Neuronal stem cell (in vitro differentiated cells): ENCODE results near the gene NUDT8.
A peak's percentile ranks its signal among the peaks of the same experiment; 100 is the strongest.
"Not testable (repeated sequence)": the region's sequence is repeated elsewhere in the genome, so short reads cannot be mapped to it uniquely, and the experiment has no call there.

ENCODE experiments used
- DNase-seq: peaks from one replicate; pipeline ENCODE4 v3.0.0-alpha.2; 2013; ENCODE audit warnings: low spot score
- H2AFZ ChIP-seq: one replicate; pipeline ENCODE4 v1.6.1; 2013; ENCODE audit warnings: mild to moderate bottlenecking, low read length, inconsistent platforms
- H2AK5ac ChIP-seq: 2 replicates; pipeline ENCODE4 v1.6.1; 2013; ENCODE audit warnings: low read depth, mild to moderate bottlenecking, inconsistent platforms, low read length, moderate library complexity, mixed read lengths
- H2BK120ac ChIP-seq: 2 replicates; pipeline ENCODE4 v1.6.1; 2013; ENCODE audit warnings: low read depth, mild to moderate bottlenecking, inconsistent platforms, low read length, moderate library complexity, mixed read lengths
- H2BK12ac ChIP-seq: one replicate; pipeline ENCODE4 v1.6.1; 2013; ENCODE audit warnings: low read length, inconsistent platforms
- H2BK15ac ChIP-seq: 2 replicates; pipeline ENCODE4 v1.6.1; 2013; ENCODE audit warnings: mild to moderate bottlenecking, low read length, inconsistent platforms, mixed read lengths
- H2BK5ac ChIP-seq: one replicate; pipeline ENCODE4 v1.6.1; 2013; ENCODE audit warnings: inconsistent platforms, mild to moderate bottlenecking, low read length, moderate library complexity
- H3K14ac ChIP-seq: one replicate; pipeline ENCODE4 v1.6.1; 2013; ENCODE audit warnings: low read length, inconsistent platforms
- H3K18ac ChIP-seq: 2 replicates; pipeline ENCODE4 v1.6.1; 2013; ENCODE audit warnings: low read length, inconsistent platforms
- H3K23ac ChIP-seq: 2 replicates; pipeline ENCODE4 v1.6.1; 2013; ENCODE audit warnings: low read depth, mild to moderate bottlenecking, mixed read lengths, low read length, inconsistent platforms; ENCODE audit not compliant: poor library complexity
- H3K27ac ChIP-seq: replicated peaks from 3 replicates; pipeline ENCODE4 v1.5.1; 2013; ENCODE audit warnings: low read length, inconsistent platforms
- H3K27me3 ChIP-seq, 3 experiments: 2 replicates each; pipeline ENCODE4 v1.6.1; 2013; ENCODE audit warnings: low read length in 3 of 3, mild to moderate bottlenecking in 2 of 3, inconsistent platforms in 1 of 3, low read depth in 1 of 3, mixed read lengths in 1 of 3, moderate library complexity in 1 of 3; ENCODE audit not compliant: control insufficient read depth in 3 of 3, insufficient read depth in 3 of 3
- H3K36me3 ChIP-seq, 2 donors: replicated peaks in 1 of 2; 2 replicates each; pipeline ENCODE4 v1.6.1; 2013; ENCODE audit warnings: low read length in 2 of 2; ENCODE audit not compliant: control insufficient read depth in 2 of 2, insufficient read depth in 2 of 2
- H3K4ac ChIP-seq: 2 replicates; pipeline ENCODE4 v1.6.1; 2013; ENCODE audit warnings: inconsistent platforms, mild to moderate bottlenecking, low read length, moderate library complexity
- H3K4me1 ChIP-seq, 2 donors: 1 replicate in 1 of 2; 2 replicates in 1 of 2; pipeline ENCODE4 v1.6.1; 2013; ENCODE audit warnings: low read length in 2 of 2, low read depth in 1 of 2; ENCODE audit not compliant: control insufficient read depth in 2 of 2, insufficient read depth in 1 of 2
- H3K4me2 ChIP-seq: one replicate; pipeline ENCODE4 v1.6.1; 2013; ENCODE audit warnings: mild to moderate bottlenecking, low read length, inconsistent platforms; ENCODE audit not compliant: insufficient read depth, poor library complexity, severe bottlenecking
- H3K4me3 ChIP-seq, 2 donors: 2 replicates each; pipeline ENCODE4 v1.5.1; 2013; ENCODE audit warnings: low read length in 2 of 2, mild to moderate bottlenecking in 2 of 2, inconsistent platforms in 1 of 2, moderate library complexity in 1 of 2
- H3K79me1 ChIP-seq: one replicate; pipeline ENCODE4 v1.6.1; 2013; ENCODE audit warnings: low read depth, mild to moderate bottlenecking, inconsistent platforms, low read length, moderate library complexity
- H3K9ac ChIP-seq: one replicate; pipeline ENCODE4 v1.6.1; 2013; ENCODE audit warnings: mild to moderate bottlenecking, low read depth, low read length, inconsistent platforms; ENCODE audit not compliant: poor library complexity
- H3K9me3 ChIP-seq, 2 donors: replicated peaks in 1 of 2; 2 replicates each; pipeline versions ENCODE3 to v1.6.1; 2013; ENCODE audit warnings: low read length in 2 of 2, mild to moderate bottlenecking in 2 of 2, inconsistent platforms in 1 of 2, low read depth in 1 of 2, mixed read lengths in 1 of 2, moderate library complexity in 1 of 2; ENCODE audit not compliant: control insufficient read depth in 2 of 2, insufficient read depth in 1 of 2
- H4K8ac ChIP-seq: one replicate; pipeline ENCODE4 v1.6.1; 2013; ENCODE audit warnings: low read depth, mild to moderate bottlenecking, inconsistent platforms, low read length, moderate library complexity
- H4K91ac ChIP-seq: one replicate; pipeline ENCODE4 v1.6.1; 2013; ENCODE audit warnings: low read length, low read depth, mild to moderate bottlenecking, inconsistent platforms; ENCODE audit not compliant: poor library complexity
- WGBS, 2 donors: extraction: QIAGEN DNeasy Blood & Tissue Kit; methylation state at CpG; one replicate each; pipeline ENCODE4 v1.1.7; 2013; ENCODE audit warnings: missing lambda C conversion rate in 2 of 2, mixed read lengths in 1 of 2; ENCODE audit not compliant: insufficient read length in 2 of 2, insufficient replicate concordance in 1 of 2; ENCODE audit errors: extremely low coverage in 2 of 2; 5-methylcytosine and 5-hydroxymethylcytosine counted together

Gene NUDT8

DNA sequence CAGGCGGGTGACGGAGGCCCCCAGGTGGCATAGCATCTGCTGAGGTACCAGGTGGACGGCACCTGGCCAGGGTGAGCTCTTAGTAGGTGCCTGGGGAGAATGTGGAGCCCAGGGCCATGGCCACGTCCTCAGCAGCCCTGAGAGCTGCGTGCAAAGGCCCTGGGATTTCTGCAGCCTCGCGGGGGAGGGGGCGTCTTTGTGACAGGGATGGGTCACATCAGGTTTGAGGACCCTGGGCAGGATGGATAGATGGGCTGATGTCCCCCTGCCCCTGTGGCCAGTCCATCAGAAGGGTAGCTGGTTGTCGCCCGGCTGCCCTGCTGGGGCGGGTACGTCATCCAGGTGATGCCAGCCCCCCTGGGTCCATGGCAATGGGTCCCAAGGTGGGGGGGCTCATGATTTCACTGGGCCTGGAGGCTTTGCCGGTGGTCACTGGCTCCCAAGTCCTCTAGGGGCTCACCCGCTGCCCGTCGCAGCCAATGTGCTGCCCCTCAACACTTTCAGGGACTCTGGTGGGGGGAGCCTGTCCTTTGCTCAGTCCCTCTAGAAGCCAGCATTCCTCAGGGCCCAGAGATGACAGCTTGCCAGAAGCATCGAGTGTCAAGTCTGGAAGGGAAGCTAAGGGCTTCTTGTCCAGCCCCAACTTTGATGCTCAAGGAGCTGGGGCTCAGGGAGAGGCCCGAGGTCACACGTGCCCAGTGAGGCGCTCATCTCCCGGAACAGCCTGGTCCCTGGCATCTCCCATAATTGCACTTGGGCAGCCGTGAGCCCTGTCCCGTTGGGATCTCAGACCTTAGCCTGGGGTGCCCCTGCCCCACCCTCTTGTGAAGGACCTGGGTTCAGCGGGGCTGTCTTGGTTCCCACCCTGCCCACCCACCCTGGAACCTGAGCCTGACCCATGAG, 9.0 kb upstream of the NUDT8 start:
- Histone ChIP-seq H3K4me3 (no peak overlapping the region), H2AK5ac (peak overlapping the region; percentile 91), H3K27ac (no peak overlapping the region), H3K9me3 (peaks cover 0 to 2% of the 10 kb centered on the region in 2 donors), H4K91ac (no peak overlapping the region), H3K4me2 (no peak overlapping the region), H3K27me3 (peaks cover 0 to 5% (median 2%) of the 10 kb centered on the region in 3 experiments), H2BK12ac (no peak overlapping the region), H2BK5ac (peak overlapping the region; percentile 87), H4K8ac (peak overlapping the region; percentile 82), H2AFZ (no peak overlapping the region), H3K4ac (no peak overlapping the region), H3K23ac (peak overlapping the region; percentile 97), H3K79me1 (no peaks in the 10 kb centered on the region), H3K9ac (peak overlapping the region; percentile 60), H2BK15ac (peak overlapping the region; percentile 93), H3K18ac (peak overlapping the region; percentile 38), H3K36me3 (no peaks in the 10 kb centered on the region), H3K14ac (peak overlapping the region; percentile 82), H3K4me1 (peaks cover 2 to 12% of the 10 kb centered on the region in 2 donors), H2BK120ac (peak overlapping the region; percentile 81)
- no peak for DNase-seq
- no CpG with 5 or more reads among the region's 24 CpGs for WGBS, 2 donors

DNA sequence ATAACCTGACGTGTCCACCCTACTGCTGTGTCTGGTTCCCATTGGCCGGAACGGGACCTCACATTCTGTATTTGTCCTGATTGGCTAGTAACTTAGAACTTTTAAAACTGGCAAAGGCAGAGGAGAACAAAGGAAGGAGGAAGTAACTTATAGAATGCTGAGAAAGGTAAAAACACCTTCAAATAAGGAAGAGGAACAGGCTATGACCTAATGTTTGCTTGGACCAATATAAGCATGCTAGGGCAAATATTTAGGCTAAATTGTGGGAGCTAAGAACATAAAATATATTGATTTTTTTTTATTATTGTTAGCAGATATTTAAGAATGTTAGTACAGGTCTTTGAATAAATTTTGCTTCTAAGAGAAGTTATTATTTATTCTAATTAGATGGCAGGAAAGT, 7.7 kb upstream of the NUDT8 start:
- not testable (repeated sequence) for H3K27me3 ChIP-seq, H3K18ac ChIP-seq, H3K4me3 ChIP-seq, H4K8ac ChIP-seq, H2AK5ac ChIP-seq, H2BK12ac ChIP-seq, H3K23ac ChIP-seq, H3K4ac ChIP-seq, H3K4me2 ChIP-seq, H3K14ac ChIP-seq, H3K27ac ChIP-seq, H2AFZ ChIP-seq, H2BK5ac ChIP-seq, H2BK120ac ChIP-seq, H4K91ac ChIP-seq, H3K9me3 ChIP-seq, H2BK15ac ChIP-seq, DNase-seq, H3K79me1 ChIP-seq, H3K36me3 ChIP-seq, H3K9ac ChIP-seq
- WGBS, 2 donors: no CpG with 5 or more reads among the region's 3 CpGs
- H3K4me1 ChIP-seq: peaks cover 4 to 12% of the 10 kb centered on the region in 2 donors

DNA sequence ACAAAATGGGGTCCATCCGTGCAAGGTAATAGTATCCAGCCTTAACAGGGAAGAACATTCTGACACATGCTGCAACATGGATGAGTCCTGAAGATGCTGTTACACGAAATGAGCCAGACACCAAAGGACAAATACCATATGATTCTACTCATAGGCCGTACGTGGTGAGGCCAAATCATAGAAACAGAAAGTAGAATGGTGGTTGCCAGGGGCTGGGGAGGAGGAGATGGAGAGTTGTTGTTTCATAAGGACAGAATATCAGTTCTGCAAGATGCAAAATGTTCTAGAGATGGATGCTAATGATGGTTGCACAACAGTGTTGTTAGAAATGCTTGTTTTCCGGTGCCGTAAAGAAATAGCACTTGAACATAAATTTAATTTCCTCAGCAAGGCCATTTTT, 7.2 kb upstream of the NUDT8 start:
- H3K18ac ChIP-seq: no peak overlapping the region
- no peak overlapping the region for H4K8ac ChIP-seq
- no peak overlapping the region for H2BK5ac ChIP-seq
- H3K14ac ChIP-seq: no peak overlapping the region
- H3K27me3 ChIP-seq: peaks cover 0 to 5% (median 2%) of the 10 kb centered on the region in 3 experiments
- no CpG with 5 or more reads among the region's 6 CpGs for WGBS, 2 donors
- no peak overlapping the region for H2AK5ac ChIP-seq
- no peaks in the 10 kb centered on the region for H3K79me1 ChIP-seq
- no peak overlapping the region for H3K4me3 ChIP-seq
- no peak overlapping the region for H3K27ac ChIP-seq
- no peak overlapping the region for H3K9ac ChIP-seq
- no peak overlapping the region for H3K4ac ChIP-seq
- H3K4me2 ChIP-seq: no peak overlapping the region
- peaks cover 0 to 2% of the 10 kb centered on the region in 2 donors for H3K9me3 ChIP-seq
- DNase-seq: no peak
- no peak overlapping the region for H2BK15ac ChIP-seq
- no peak overlapping the region for H2AFZ ChIP-seq
- no peak overlapping the region for H4K91ac ChIP-seq
- peaks cover 8 to 12% of the 10 kb centered on the region in 2 donors for H3K4me1 ChIP-seq
- no peaks in the 10 kb centered on the region for H3K36me3 ChIP-seq
- no peak overlapping the region for H2BK120ac ChIP-seq
- H2BK12ac ChIP-seq: no peak overlapping the region
- H3K23ac ChIP-seq: no peak overlapping the region

GRCh38 chr11:67635231-67635521, 5.4 kb upstream of the NUDT8 start:
- H3K4me2 ChIP-seq: no peak overlapping the region
- H3K4me3 ChIP-seq: no peak overlapping the region
- no peak overlapping the region for H3K9ac ChIP-seq
- H3K4ac ChIP-seq: peak overlapping the region; percentile 61
- H3K79me1 ChIP-seq: no peaks in the 10 kb centered on the region
- no peak overlapping the region for H4K91ac ChIP-seq
- no peak overlapping the region for H2AFZ ChIP-seq
- H3K36me3 ChIP-seq: no peaks in the 10 kb centered on the region
- DNase-seq: no peak
- peak overlapping the region; percentile 20 for H2AK5ac ChIP-seq
- H3K4me1 ChIP-seq: peaks cover 12 to 17% of the 10 kb centered on the region in 2 donors
- H2BK15ac ChIP-seq: no peak overlapping the region
- no peak overlapping the region for H3K23ac ChIP-seq
- WGBS, 2 donors: no CpG with 5 or more reads among the region's 4 CpGs
- peaks cover 0 to under 1% of the 10 kb centered on the region in 2 donors for H3K9me3 ChIP-seq
- H2BK12ac ChIP-seq: no peak overlapping the region
- no peak overlapping the region for H4K8ac ChIP-seq
- no peak overlapping the region for H3K18ac ChIP-seq
- H3K14ac ChIP-seq: no peak overlapping the region
- H3K27me3 ChIP-seq: peaks cover 0 to 2% (median 1%) of the 10 kb centered on the region in 3 experiments
- no peak overlapping the region for H3K27ac ChIP-seq
- H2BK120ac ChIP-seq: no peak overlapping the region
- no peak overlapping the region for H2BK5ac ChIP-seq
